ENCODE measurements around the gene TAF11.
"Not testable (repeated sequence)": the region's sequence is repeated elsewhere in the genome, so short reads cannot be mapped to it uniquely, and the experiment has no call there.

TAF11 gene

DNA sequence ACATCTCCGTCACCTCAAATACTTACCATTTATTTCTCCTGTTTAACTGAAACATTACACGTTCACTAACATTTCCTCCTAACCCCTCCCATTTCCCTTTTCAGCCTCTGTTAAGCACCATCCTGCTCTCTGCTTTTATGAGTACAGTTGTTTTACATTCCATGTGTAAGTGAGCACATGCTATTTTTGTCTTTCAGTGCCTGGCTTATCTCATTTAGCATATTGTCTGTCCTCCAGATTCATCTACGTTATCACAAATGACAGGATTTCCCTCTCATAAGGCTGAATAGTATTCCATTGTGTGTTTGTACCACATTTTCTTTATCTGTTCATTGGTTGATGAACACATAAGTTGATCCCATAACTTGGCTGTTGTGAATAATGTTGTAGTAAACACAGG lies 22.7 kb downstream of the TAF11 start:
- no peak for DNase-seq (ENCODE audit: low read depth)

DNA sequence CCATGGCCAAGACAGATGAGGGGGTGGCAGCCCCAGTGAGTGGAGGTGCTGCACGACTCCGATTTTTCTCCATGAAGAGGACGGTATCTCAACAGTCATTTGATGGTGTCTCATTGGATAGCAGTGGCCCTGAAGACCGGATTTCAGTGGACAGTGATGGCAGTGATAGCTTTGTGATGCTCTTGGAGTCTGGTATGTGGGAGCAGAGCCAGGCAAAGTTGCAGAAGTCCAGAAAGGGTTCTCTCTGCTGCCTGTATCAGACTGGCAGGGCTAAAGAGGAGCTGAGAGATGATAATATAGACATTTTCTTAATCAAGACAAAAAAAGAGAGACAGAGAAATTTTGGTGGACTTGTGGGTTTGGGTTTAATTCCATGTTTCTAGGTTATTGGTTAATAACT lies 23.8 kb downstream of the TAF11 start:
- no peak for DNase-seq (ENCODE audit: low read depth)

DNA sequence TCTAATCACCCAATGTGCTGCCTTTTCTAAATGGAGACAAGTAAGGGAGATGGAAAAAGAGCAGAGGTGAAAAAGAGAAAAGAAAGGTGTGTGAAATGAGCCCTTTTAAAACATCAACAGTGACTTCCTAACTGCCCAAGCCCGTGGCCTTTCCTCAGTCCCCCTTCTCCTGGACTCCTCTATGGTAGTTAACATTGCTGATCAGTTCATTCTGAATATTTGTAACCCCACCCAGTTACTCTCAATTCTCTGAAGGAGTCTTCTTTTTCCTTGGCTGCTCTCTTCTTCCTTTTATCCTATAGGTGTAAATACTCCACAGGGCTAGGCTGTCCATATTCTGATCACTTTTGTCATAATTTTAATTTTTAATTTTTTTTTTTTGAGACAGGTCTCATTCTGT lies 27.1 kb downstream of the TAF11 start:
- DNase-seq (ENCODE audit: low read depth) = no peak

DNA sequence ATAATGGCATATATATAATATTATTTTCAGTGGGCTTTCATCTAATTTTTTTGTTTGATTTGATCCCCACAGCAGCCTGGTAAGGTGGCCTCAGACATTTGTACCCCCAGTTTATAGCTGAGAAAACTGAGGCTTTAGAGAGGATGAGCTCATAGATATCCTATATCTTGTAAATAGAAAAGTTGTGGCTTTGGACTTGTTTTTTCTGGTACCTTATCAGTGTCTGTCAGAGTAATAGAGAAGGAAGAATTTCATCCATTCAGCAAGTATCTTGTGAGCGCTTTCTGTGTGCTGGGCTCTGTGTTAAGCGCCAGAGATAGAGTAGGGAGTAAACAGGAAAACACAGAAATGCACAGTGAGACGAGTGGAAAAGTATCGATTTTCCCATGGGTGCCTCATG lies 27.9 kb downstream of the TAF11 start:
- DNase-seq (ENCODE audit: low read depth) = no peak

DNA sequence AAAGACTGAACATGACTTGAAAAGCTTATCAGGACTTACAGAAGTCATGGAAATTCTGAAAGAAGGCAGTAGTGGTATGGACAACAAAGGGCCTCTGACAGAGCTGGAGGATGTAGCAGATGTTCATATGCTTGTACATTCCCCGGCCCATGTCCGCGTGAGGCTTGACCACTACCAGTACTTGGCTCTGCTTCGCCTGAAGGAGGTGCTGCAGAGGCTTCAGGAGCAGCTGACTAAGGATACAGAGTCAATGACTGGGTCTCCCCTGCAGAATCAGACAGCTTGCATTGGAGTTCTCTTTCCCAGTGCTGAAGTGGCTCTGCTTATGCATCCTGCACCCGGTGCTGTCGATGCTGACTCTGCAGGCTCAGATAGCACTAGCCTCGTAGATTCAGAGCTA lies 29.2 kb downstream of the TAF11 start:
- no peak for DNase-seq (ENCODE audit: low read depth)

DNA sequence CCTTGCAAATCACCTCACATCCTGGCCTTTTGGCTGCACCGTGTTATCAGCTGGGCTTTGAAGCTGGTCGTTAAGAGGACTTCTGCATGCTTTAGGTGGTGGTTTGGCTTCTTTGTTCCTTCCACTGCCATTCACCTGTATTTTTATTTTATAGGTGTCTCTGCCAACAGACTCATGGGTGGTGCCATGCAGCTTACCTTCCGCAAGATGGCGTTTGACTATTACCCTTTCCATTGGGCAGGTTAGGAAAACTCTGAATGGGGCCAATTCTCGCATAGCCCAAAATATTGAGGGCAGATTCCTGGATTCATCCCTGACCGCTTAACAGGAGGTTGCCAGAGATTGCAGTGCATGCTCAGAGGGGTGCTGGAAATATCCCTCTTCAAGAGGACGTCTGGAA lies 32.4 kb downstream of the TAF11 start:
- no peak for DNase-seq (ENCODE audit: low read depth)

DNA sequence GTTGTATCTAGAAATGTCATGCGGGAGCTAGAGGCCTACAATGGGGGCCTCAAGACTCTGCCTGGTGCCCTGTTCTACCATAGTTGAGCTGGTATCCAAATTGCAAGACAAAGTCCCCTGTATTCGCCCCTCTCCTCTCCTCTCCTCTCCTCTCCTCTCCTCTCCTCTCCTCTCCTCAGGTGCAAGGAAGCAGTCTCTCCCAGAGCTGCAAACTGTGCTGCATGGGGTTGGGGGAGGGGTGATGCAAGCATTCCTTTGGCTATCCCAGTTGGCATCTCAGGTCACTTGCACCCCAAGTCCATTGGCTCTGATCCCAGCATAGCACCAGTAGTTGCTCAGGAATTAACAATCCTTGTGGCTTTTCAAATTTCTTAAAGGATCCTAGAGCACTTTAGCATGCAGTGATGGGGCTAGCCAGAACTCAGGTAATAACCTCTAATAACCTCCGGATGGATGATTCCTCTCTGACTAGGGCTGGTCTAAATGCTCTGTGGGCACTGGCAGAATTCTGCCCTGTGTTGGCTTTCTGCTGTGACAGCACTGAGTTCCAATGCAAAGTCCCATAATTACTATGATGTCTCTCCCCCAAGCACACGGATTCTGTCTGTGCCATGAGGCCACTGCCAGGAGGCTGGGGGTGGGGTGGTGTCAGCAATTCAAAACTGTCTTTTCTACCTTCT lies 35.3 kb downstream of the TAF11 start:
- no peak for DNase-seq (ENCODE audit: low read depth)

DNA sequence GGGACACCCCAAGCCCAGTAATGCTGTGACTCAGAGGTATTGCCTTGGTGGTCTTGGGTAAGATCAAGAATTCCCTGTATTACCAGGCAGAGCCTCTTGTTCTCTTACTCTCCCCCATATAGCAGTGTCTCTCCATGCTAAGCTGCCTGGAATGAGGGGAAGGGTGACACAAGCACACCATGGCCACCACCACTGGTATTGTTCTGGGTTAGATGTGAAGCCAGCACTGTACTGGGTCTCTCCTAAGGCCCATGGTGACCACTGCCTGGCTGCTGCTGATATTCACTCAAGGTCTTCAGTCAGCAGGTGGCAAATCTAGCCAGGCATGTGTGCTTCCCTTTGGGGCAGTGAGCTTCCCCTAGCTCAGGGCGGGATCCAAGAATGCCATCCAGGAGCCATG lies 36.5 kb downstream of the TAF11 start:
- DNase-seq (ENCODE audit: low read depth) = no peak

DNA sequence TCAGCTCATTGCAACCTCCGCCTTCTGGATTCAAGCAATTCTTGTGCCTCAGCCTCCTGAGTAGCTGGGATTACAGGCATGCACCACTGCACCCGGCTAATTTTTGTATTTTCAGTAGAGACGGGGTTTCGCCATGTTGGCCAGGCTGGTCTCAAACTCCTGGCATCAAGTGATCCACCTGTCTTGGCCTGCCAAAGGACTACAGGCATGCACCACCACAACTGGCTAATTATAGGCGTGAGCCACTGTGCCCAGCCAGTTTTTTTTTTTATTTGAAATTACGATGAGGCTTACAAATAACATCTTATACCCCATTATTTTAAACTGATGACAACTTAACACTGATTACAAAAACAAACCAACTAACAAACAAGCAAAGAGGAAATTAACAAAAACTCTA lies 38.8 kb downstream of the TAF11 start:
- DNase-seq (ENCODE audit: low read depth) = not testable (repeated sequence)

DNA sequence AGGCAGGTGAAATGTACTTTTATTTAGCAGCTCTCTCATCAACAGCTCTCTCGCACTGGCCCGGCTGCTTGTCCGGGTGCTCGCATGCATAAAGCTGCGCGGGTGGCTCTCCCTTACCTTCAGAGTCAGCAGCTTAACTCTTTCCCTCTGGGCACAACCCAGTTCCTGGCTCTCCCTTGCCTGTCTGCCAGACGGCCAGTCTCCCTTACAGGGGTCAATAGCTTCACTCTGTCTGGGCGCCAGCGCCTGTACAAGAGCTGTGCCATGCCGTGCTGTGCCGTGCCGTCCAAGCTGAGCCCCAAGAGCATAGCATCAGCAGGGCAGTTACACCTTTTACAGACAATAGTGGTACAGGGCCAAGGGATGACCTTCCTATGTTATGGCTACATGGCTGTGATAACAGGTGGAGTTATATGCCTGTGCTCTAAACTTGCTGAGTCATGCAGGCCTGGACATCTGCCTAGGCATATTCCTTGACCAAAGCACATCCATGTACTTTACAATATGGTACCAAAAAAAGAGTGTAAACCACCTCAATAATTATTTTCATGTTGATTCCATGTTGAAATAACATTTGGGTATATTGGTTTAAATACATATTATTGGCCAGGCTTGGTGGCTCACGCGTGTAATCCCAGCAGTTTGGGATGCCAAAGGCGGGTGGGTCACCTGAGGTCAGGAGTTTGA lies 48.0 kb downstream of the TAF11 start:
- no peak for DNase-seq (ENCODE audit: low read depth)

DNA sequence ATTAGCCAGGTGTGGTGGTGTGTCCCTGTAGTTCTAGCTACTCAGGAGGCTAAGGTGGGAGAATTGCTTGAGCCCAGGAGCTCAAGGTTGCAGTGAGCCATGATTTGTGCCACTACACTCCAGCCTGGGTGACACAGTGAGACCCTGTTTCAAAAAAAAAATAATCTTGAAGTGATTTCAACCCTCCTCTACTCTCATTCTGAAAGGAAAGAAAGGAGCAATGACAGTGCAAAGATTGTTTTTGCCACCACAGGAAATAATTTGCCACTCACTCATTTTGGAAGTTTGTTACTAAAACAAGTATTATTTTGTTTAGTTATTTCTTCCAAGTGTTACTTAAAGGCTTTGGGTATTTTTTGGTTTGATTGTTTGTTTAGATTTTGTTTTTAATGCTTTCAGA lies 50.3 kb downstream of the TAF11 start:
- no peak for DNase-seq (ENCODE audit: low read depth)

DNA sequence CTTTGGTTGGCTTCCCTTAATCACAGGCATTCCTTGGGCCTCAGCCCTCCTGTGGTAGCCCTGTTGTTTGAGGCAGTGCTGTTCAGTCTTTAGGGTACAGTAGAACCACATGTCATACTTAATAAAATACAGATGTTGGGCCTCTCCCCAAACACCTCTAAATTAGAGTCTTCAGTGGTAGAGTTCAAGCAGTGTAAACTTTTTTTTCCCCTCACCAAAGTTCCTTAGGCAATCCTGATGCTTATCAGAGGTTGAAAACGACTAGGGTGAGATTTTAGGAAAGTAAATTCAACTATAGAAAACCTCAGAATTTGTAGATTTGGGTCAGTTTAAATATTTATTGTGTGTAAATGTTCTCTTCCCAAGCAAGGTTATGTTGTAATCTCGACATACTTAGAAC lies 51.4 kb downstream of the TAF11 start:
- no peak for DNase-seq (ENCODE audit: low read depth)

DNA sequence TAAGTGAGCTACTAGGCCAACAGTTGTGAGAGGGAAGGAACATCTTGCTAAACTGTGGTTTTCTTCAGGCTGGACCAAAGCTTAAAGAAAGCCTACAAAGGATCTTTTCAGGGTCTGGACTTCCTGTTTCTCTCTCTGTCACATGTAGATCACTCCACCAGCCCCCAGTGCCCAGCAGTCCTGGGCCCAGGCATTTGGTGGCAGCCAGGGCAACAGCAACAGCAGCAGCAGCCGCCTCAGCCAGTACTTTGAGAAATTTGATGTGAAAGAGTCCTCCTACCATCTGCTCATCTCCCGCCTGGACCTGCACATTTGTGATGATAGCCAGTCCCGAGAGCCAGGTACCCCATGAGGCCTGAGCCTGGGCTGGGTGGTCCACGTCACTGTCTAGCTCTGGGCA lies 51.8 kb downstream of the TAF11 start:
- DNase-seq (ENCODE audit: low read depth) = no peak

DNA sequence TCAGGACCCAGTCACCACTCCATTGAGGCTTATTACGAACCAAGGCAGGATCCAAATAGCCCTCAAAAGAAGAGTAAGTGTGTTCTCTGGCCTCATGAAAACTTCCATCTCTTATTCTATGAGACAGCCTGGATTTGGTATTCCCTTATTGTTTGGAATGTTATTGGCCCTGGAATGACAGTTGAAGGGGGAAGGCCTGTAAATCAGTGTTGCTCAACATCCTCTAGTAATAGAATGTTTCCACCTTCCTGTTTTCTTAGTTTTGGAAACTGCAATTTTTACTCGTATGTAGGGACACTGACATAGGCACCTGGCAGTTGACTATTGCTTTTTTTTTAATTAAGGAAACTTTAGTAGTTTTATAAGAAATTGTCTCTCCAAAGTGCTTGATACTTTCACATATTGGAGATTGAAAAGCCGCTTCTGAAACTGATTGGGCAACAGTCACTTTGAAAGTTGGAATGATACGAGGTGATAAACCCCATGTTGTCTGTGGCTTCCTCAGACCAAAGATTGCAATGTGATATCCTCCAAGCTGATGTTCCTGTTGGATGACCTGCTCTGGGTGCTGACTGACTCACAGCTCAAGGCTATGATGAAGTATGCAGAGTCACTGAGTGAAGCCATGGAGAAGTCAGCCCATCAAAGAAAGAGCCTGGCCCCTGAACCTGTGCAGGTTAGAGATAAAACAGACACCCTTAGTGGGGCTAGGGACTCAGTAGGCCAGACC lies 52.9 kb downstream of the TAF11 start:
- no peak for DNase-seq (ENCODE audit: low read depth)

DNA sequence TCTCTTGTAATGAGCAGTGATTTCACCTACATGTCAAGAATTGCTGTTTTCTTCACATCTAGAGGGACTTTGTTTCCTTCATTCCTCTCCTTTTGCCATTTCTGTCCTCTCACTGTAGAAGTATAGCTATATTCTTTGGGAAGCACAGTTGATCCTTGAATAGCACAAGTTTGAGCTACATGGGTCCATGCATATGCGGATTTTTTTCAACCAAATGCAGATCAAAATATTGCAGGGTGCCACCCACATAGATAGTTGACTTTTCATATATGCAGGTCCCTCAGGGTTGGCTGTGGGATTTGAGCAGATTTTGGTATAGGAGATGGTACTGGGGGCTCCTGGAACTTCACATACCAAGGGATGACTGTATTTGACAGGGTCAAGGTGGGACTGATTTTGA lies 54.9 kb downstream of the TAF11 start:
- DNase-seq (ENCODE audit: low read depth) = no peak

DNA sequence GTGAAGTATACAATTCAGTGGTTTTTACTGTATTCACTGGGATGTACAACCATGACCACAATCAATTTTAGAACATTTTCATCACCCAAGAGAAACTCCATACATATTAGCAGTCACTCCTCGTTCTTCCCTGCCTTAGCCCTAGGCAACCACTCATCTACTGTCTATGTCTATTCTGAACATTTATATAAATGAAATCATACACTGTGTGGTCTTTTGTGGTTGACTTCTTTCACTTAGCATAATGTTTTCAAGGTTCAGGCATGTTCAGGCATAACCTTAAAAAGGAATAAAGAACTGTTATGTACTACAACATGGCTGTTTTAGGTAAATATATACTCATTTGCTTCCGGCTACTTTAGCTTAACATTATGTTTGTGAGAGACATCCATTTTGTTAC lies 58.7 kb downstream of the TAF11 start:
- DNase-seq (ENCODE audit: low read depth) = no peak
